OCI-LY3 (cell line): ENCODE data around the gene RAB9A.

ENCODE experiments used
- H2AFZ ChIP-seq: fragments of 200-600, 300-600 bp; shearing (Covaris generic); 2 replicates; pipeline ENCODE4 v1.6.0; 2014; ENCODE audit warnings: antibody characterized with exemption, low read depth, low read length
- H3K27ac ChIP-seq: fragments of 200-600, 300-600 bp; sonication (generic); 2 replicates; pipeline ENCODE4 v1.5.1; 2014; ENCODE audit warnings: mild to moderate bottlenecking, low read length, moderate library complexity, mixed read lengths
- H3K27me3 ChIP-seq: fragments of 200-600, 300-600 bp; sonication (generic); 2 replicates; pipeline ENCODE4 v1.6.1; 2014; ENCODE audit warnings: low read depth, low read length, mixed read lengths
- H3K36me3 ChIP-seq: fragments of 200-600, 300-600 bp; sonication (generic); replicated peaks from 2 replicates; pipeline ENCODE3; 2014; ENCODE audit warnings: low read depth, low read length, mixed read lengths
- H3K4me1 ChIP-seq: fragments of 300-600, 200-600 bp; sonication (generic); 2 replicates; pipeline ENCODE4 v1.6.1; 2014; ENCODE audit warnings: low read length, mixed read lengths
- H3K4me2 ChIP-seq: fragments of 200-600, 300-600 bp; sonication (generic); 2 replicates; pipeline ENCODE4 v1.6.1; 2014; ENCODE audit warnings: low read length, mixed read lengths
- H3K4me3 ChIP-seq: fragments of 300-600, 200-600 bp; sonication (generic); 2 replicates; pipeline ENCODE4 v1.5.1; 2014; ENCODE audit warnings: antibody characterized with exemption, mild to moderate bottlenecking, low read length, moderate library complexity
- H3K79me2 ChIP-seq: fragments of 300-600, 200-600 bp; shearing (Covaris generic); 2 replicates; pipeline ENCODE4 v1.6.1; 2014; ENCODE audit warnings: mild to moderate bottlenecking, low read length, mixed read lengths
- H3K9ac ChIP-seq: fragments of 300-600, 200-600 bp; shearing (Covaris generic); 2 replicates; pipeline ENCODE4 v1.6.0; 2014; ENCODE audit warnings: mild to moderate bottlenecking, low read length, moderate library complexity
- H3K9me3 ChIP-seq: fragments of 200-600, 300-600 bp; shearing (Covaris generic); 2 replicates; pipeline ENCODE4 v1.6.1; 2014; ENCODE audit warnings: low read length, mixed read lengths; ENCODE audit not compliant: insufficient read depth
- H4K20me1 ChIP-seq: fragments of 200-600, 300-600 bp; sonication (generic); 2 replicates; pipeline ENCODE4 v1.6.1; 2016; ENCODE audit warnings: low read length, mixed read lengths; ENCODE audit not compliant: insufficient read depth
- EZH2phosphoT487 ChIP-seq: fragments of 200-600 bp; shearing (Covaris generic); IDR thresholded peaks from 2 replicates; pipeline ENCODE4 v1.6.1; 2018; ENCODE audit warnings: antibody characterized with exemption, mixed run types, low read depth
- TF ChIP-seq, protein P1 (sequence below): fragments of 200-600, 300-600 bp; sonication (generic); IDR thresholded peaks from 2 replicates; pipeline ENCODE4 v1.5.1; 2014; ENCODE audit warnings: antibody characterized with exemption, low read length, low read depth

RAB9A gene

DNA sequence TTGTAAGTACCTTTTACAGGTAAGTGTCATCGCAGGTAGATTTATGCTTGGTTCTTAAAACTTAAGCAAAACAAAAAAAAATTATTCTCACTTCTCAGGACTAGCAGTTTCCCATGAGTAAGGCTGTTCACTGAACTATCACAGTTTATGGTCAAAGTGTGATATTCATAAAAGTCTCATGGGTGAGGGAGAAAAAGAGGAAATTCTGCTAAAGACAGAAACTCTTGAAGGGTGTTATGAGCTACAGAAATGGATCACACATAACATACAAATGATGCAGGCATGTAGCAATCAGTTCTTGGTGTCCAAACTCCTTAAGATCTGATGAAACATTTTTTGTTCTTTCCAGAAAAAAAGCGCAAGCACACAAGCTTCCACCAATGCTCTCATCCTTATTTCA is 8.5 kb downstream of the RAB9A start:
- peaks cover 55% of the 10 kb centered on the region for H3K4me1 ChIP-seq
- TF ChIP-seq, protein P1, sequence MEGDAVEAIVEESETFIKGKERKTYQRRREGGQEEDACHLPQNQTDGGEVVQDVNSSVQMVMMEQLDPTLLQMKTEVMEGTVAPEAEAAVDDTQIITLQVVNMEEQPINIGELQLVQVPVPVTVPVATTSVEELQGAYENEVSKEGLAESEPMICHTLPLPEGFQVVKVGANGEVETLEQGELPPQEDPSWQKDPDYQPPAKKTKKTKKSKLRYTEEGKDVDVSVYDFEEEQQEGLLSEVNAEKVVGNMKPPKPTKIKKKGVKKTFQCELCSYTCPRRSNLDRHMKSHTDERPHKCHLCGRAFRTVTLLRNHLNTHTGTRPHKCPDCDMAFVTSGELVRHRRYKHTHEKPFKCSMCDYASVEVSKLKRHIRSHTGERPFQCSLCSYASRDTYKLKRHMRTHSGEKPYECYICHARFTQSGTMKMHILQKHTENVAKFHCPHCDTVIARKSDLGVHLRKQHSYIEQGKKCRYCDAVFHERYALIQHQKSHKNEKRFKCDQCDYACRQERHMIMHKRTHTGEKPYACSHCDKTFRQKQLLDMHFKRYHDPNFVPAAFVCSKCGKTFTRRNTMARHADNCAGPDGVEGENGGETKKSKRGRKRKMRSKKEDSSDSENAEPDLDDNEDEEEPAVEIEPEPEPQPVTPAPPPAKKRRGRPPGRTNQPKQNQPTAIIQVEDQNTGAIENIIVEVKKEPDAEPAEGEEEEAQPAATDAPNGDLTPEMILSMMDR = no peak
- no peak for TF ChIP-seq EZH2phosphoT487
- peak overlapping the region; percentile 91 for H3K4me2 ChIP-seq

GRCh38 chrX:13697976-13698375 is 9.0 kb downstream of the RAB9A start:
- peak overlapping the region; percentile 91 for H3K4me2 ChIP-seq
- H3K9me3 ChIP-seq = no peaks in the 10 kb centered on the region
- peaks cover 64% of the 10 kb centered on the region for H4K20me1 ChIP-seq
- peak overlapping the region; percentile 93 for H3K27ac ChIP-seq
- H3K4me3 ChIP-seq = peak overlapping the region; percentile 61
- H3K79me2 ChIP-seq = peaks cover 97% of the 10 kb centered on the region
- H3K36me3 ChIP-seq = no peaks in the 10 kb centered on the region
- H3K9ac ChIP-seq = peak overlapping the region; percentile 51; the same call in 1 of the 2 replicates
- H2AFZ ChIP-seq = no peak overlapping the region
- TF ChIP-seq, protein P1 = no peak
- TF ChIP-seq EZH2phosphoT487 = no peak
- no peaks in the 10 kb centered on the region for H3K27me3 ChIP-seq
- peaks cover 50% of the 10 kb centered on the region for H3K4me1 ChIP-seq

More for the DNA sequence above, 8.5 kb downstream of the RAB9A start:
- no peaks in the 10 kb centered on the region for H3K9me3 ChIP-seq
- H3K79me2 ChIP-seq = peaks cover 97% of the 10 kb centered on the region
- H2AFZ ChIP-seq = no peak overlapping the region
- peak overlapping the region; percentile 93 for H3K27ac ChIP-seq
- no peaks in the 10 kb centered on the region for H3K36me3 ChIP-seq
- peaks cover 64% of the 10 kb centered on the region for H4K20me1 ChIP-seq
- peak overlapping the region; percentile 51; the same call in 1 of the 2 replicates for H3K9ac ChIP-seq
- H3K4me3 ChIP-seq = peak overlapping the region; percentile 61
- no peaks in the 10 kb centered on the region for H3K27me3 ChIP-seq

GRCh38 chrX:13698432-13698831 is 9.5 kb downstream of the RAB9A start:
- Histone ChIP-seq H3K4me1 (peaks cover 45% of the 10 kb centered on the region), H3K79me2 (peaks cover 97% of the 10 kb centered on the region), H3K27me3 (no peaks in the 10 kb centered on the region), H3K27ac (peak overlapping the region; percentile 93), H3K4me2 (peak overlapping the region; percentile 55), H4K20me1 (peaks cover 64% of the 10 kb centered on the region), H3K36me3 (no peaks in the 10 kb centered on the region), H3K9ac (peak overlapping the region; percentile 20; the same call in 1 of the 2 replicates), H3K4me3 (peak overlapping the region; percentile 26), H2AFZ (no peak overlapping the region), H3K9me3 (no peaks in the 10 kb centered on the region)
- TF ChIP-seq EZH2phosphoT487 = no peak
- TF ChIP-seq, protein P1 = no peak

- Histone ChIP-seq H3K9me3 (no peaks in the 10 kb centered on the region), H3K4me2 (peak overlapping the region; percentile 55), H3K27ac (peak overlapping the region; percentile 93), H3K9ac (peak overlapping the region; percentile 20; the same call in 1 of the 2 replicates), H4K20me1 (peaks cover 63% of the 10 kb centered on the region), H3K4me1 (peaks cover 42% of the 10 kb centered on the region), H3K79me2 (peaks cover 97% of the 10 kb centered on the region), H3K4me3 (peak overlapping the region; percentile 26), H3K36me3 (no peaks in the 10 kb centered on the region), H3K27me3 (no peaks in the 10 kb centered on the region), H2AFZ (no peak overlapping the region)
- TF ChIP-seq, protein P1 = no peak
- TF ChIP-seq EZH2phosphoT487 = no peak
Observed at GRCh38 chrX:13699183-13699826, 10.4 kb downstream of the RAB9A start.
